Small intestine (tissue), 7 donors: ENCODE data around the gene KRT39. TPM values are rescaled to one million over a fixed set of nuclear protein-coding genes. Genes with fewer than 3 reads are reported as not detected.

Source experiments
- DNase-seq, 2 donors: peaks; one replicate each; pipeline versions ENCODE4 v3.0.0 to v3.0.0-alpha.2; 2013
- FAIRE-seq: peaks from 2 replicates; lab custom pipeline; 2012; peaks lifted over from hg19 to GRCh38; lab: Jason Lieb, UNC
- H3K27ac ChIP-seq, 3 donors: one replicate each; pipeline ENCODE4 v1.5.1; 2013; ENCODE audit warnings: low read length in 2 of 3, mild to moderate bottlenecking in 2 of 3, control low read depth in 1 of 3, inconsistent platforms in 1 of 3, low read depth in 1 of 3, moderate library complexity in 1 of 3
- H3K27me3 ChIP-seq, 3 donors: one replicate each; pipeline ENCODE4 v1.6.1; 2013; ENCODE audit warnings: low read length in 3 of 3, inconsistent platforms in 1 of 3; ENCODE audit not compliant: control insufficient read depth in 3 of 3, insufficient read depth in 3 of 3
- H3K36me3 ChIP-seq, 3 donors: one replicate each; pipeline ENCODE4 v1.6.1; 2013; ENCODE audit warnings: low read length in 3 of 3, inconsistent platforms in 1 of 3, low read depth in 1 of 3, mild to moderate bottlenecking in 1 of 3, moderate library complexity in 1 of 3; ENCODE audit not compliant: control insufficient read depth in 3 of 3, insufficient read depth in 2 of 3
- H3K4me1 ChIP-seq, 3 donors: one replicate each; pipeline ENCODE4 v1.6.1; 2013; ENCODE audit warnings: low read length in 2 of 3, inconsistent platforms in 1 of 3, low read depth in 1 of 3, mild to moderate bottlenecking in 1 of 3, moderate library complexity in 1 of 3; ENCODE audit not compliant: control insufficient read depth in 3 of 3, insufficient read depth in 2 of 3
- H3K4me3 ChIP-seq, 3 donors: one replicate each; pipeline ENCODE4 v1.5.1; 2013; ENCODE audit warnings: low read length in 3 of 3, control low read depth in 1 of 3, inconsistent platforms in 1 of 3, low read depth in 1 of 3, mild to moderate bottlenecking in 1 of 3, moderate library complexity in 1 of 3
- H3K9me3 ChIP-seq, 2 donors: one replicate each; pipeline ENCODE4 v1.6.1; 2013; ENCODE audit warnings: low read depth in 1 of 2, low read length in 1 of 2; ENCODE audit not compliant: control insufficient read depth in 2 of 2, insufficient read depth in 1 of 2
- WGBS, 3 donors: extraction: QIAGEN DNeasy Blood & Tissue Kit; methylation state at CpG; one replicate each; pipeline ENCODE4 v1.1.7; 2013; 5-methylcytosine and 5-hydroxymethylcytosine counted together
- polyA plus RNA-seq, 4 donors: library from polyadenylated mRNA; stranded (reverse) in 3 of 4; unstranded in 1 of 4; fragments of 200-250 nt in 3 of 4; fragments of 120-200 nt in 1 of 4; gene quantifications; one replicate each; pipeline versions ENCODE4 v1.2.1 to v1.2.3, GENCODE V29; 2013
- donor health status: healthy with polysubstance abuse.
- donor health status: control.
- donor health status: control.
- donor health status: Bipolar disorder and iron deficiency.
- donor health status: healthy.

KRT39 gene
- polyA plus RNA-seq, 4 donors = 0.03 to 0.04 TPM; not detected in 2

- no peaks in the 10 kb centered on the region for H3K9me3 ChIP-seq
- DNase-seq (no peak), FAIRE-seq (no peak)
- no peak within 1 kb of the TSS for H3K27ac ChIP-seq
- H3K36me3 ChIP-seq = no peaks in the 10 kb centered on the region
- H3K4me3 ChIP-seq = no peak within 1 kb of the TSS
- H3K4me1 ChIP-seq = no peaks in the 10 kb centered on the region
- H3K27me3 ChIP-seq = peaks cover 0 to 4% (median 3%) of the 10 kb centered on the region in 3 donors
- 20 to 52% (median 49%) methylated on average over 4 of the region's 4 CpGs for WGBS, 3 donors
Measured at GRCh38 chr17:40993839-40994238, 27.1 kb upstream of the KRT39 start, which contains the start of gene KRTAP3-3. Gene KRTAP3-3, minus strand, starts transcription at chr17:40994164. Its CDS starts 67 bp downstream, at chr17:40994097.

GRCh38 chr17:40993084-40993483 is 26.3 kb upstream of the KRT39 start:
- DNase-seq = no peak
- H3K27ac ChIP-seq = no peak overlapping the region
- no peaks in the 10 kb centered on the region for H3K4me1 ChIP-seq
- no peaks in the 10 kb centered on the region for H3K9me3 ChIP-seq
- WGBS, 3 donors = 78 to 84% (median 80%) methylated on average over 2 of the region's 2 CpGs
- no peak overlapping the region for H3K4me3 ChIP-seq
- H3K27me3 ChIP-seq = peaks cover 0 to 4% (median 3%) of the 10 kb centered on the region in 3 donors
- H3K36me3 ChIP-seq = no peaks in the 10 kb centered on the region
- no peak for FAIRE-seq

- DNase-seq (peak in 1 of 2 donors; percentile 10), FAIRE-seq (no peak)
- Histone ChIP-seq H3K4me1 (no peaks in the 10 kb centered on the region), H3K9me3 (no peaks in the 10 kb centered on the region), H3K4me3 (no peak overlapping the region), H3K27ac (no peak overlapping the region), H3K27me3 (peaks cover 0 to 4% (median 3%) of the 10 kb centered on the region in 3 donors), H3K36me3 (no peaks in the 10 kb centered on the region)
- WGBS, 3 donors = 19 to 63% (median 35%) methylated on average over 3 of the region's 3 CpGs
Measured at GRCh38 chr17:40992666-40993065, 25.9 kb upstream of the KRT39 start.

GRCh38 chr17:40986920-40987319 is 20.2 kb upstream of the KRT39 start:
- H3K9me3 ChIP-seq = no peaks in the 10 kb centered on the region
- 56 to 73% (median 61%) methylated on average over 8 of the region's 8 CpGs for WGBS, 3 donors
- H3K4me3 ChIP-seq = no peak overlapping the region
- H3K27me3 ChIP-seq = peaks cover 0 to 2% (median 0%) of the 10 kb centered on the region in 3 donors
- H3K36me3 ChIP-seq = no peaks in the 10 kb centered on the region
- no peaks in the 10 kb centered on the region for H3K4me1 ChIP-seq
- FAIRE-seq = no peak
- H3K27ac ChIP-seq = no peak overlapping the region
- DNase-seq = no peak

- no peaks in the 10 kb centered on the region for H3K9me3 ChIP-seq
- 42 to 46% (median 46%) methylated on average over 3 of the region's 3 CpGs for WGBS, 3 donors
- H3K36me3 ChIP-seq = no peaks in the 10 kb centered on the region
- no peaks in the 10 kb centered on the region for H3K4me1 ChIP-seq
- no peak for DNase-seq
- H3K4me3 ChIP-seq = no peak within 1 kb of the TSS
- FAIRE-seq = no peak
- H3K27me3 ChIP-seq = peaks cover 0 to 2% (median 0%) of the 10 kb centered on the region in 3 donors
- H3K27ac ChIP-seq = no peak within 1 kb of the TSS
Measured at GRCh38 chr17:40984226-40984625, 17.5 kb upstream of the KRT39 start, which contains the start of gene KRT40. Gene KRT40, minus strand, starts transcription at chr17:40984326. Its CDS starts 53 bp downstream, at chr17:40984273.

- Histone ChIP-seq H3K27me3 (peaks cover 0 to 4% (median 3%) of the 10 kb centered on the region in 3 donors), H3K36me3 (no peaks in the 10 kb centered on the region), H3K9me3 (no peaks in the 10 kb centered on the region), H3K27ac (no peak overlapping the region), H3K4me3 (no peak overlapping the region), H3K4me1 (no peaks in the 10 kb centered on the region)
- 50 to 71% (median 63%) methylated on average over 5 of the region's 5 CpGs for WGBS, 3 donors
- no peak for FAIRE-seq
- no peak for DNase-seq
Measured at GRCh38 chr17:40981115-40981514, 14.4 kb upstream of the KRT39 start.

- DNase-seq (no peak), FAIRE-seq (no peak)
- H3K4me1 ChIP-seq = no peaks in the 10 kb centered on the region
- no peaks in the 10 kb centered on the region for H3K36me3 ChIP-seq
- H3K27me3 ChIP-seq = peaks cover 0 to 6% (median 3%) of the 10 kb centered on the region in 3 donors
- H3K9me3 ChIP-seq = no peaks in the 10 kb centered on the region
- no peak overlapping the region for H3K27ac ChIP-seq
- no peak overlapping the region for H3K4me3 ChIP-seq
- 40 to 63% (median 50%) methylated on average over 8 of the region's 8 CpGs for WGBS, 3 donors
Measured at GRCh38 chr17:40980596-40980995, 13.8 kb upstream of the KRT39 start.

GRCh38 chr17:40980117-40980516 is 13.4 kb upstream of the KRT39 start:
- 91 to 94% (median 93%) methylated on average over 3 of the region's 3 CpGs for WGBS, 3 donors
- no peak overlapping the region for H3K4me3 ChIP-seq
- no peak for FAIRE-seq

More at GRCh38 chr17:40980117-40980516, 13.4 kb upstream of the KRT39 start:
- Histone ChIP-seq H3K4me1 (no peaks in the 10 kb centered on the region), H3K27me3 (peaks cover 0 to 6% (median 3%) of the 10 kb centered on the region in 3 donors), H3K9me3 (no peaks in the 10 kb centered on the region), H3K36me3 (no peaks in the 10 kb centered on the region), H3K27ac (no peak overlapping the region)
- DNase-seq = no peak
